Measurements from ENCODE around the gene RAB3C.
"Not testable (repeated sequence)": the region's sequence is repeated elsewhere in the genome, so short reads cannot be mapped to it uniquely, and the experiment has no call there.

The RAB3C gene

GRCh38 chr5:58582803-58583491 is at the start of gene RAB3C:
Gene RAB3C (plus strand): TSS chr5:58583075. CDS start chr5:58583209, 134 bp downstream.
- in situ Hi-C loops (cut with MboI; ENCODE audit: low sequenced_read_pairs): no loop called here

- in situ Hi-C loops (cut with MboI; ENCODE audit: low sequenced_read_pairs): not testable (repeated sequence)
These were observed 40.9 kb upstream of the RAB3C start for GRCh38 chr5:58541935-58542334.

- in situ Hi-C loops (cut with MboI; ENCODE audit: low sequenced_read_pairs): no loop called here
These were observed 40.2 kb upstream of the RAB3C start for GRCh38 chr5:58542709-58543108.

GRCh38 chr5:58543723-58544122 is 39.2 kb upstream of the RAB3C start:
- in situ Hi-C loops (cut with MboI; ENCODE audit: low sequenced_read_pairs): no loop called here

- in situ Hi-C loops (cut with MboI; ENCODE audit: low sequenced_read_pairs): no loop called here
These were observed 38.7 kb upstream of the RAB3C start for GRCh38 chr5:58544195-58544594.

- in situ Hi-C loops (cut with MboI; ENCODE audit: low sequenced_read_pairs): no loop called here
These were observed 37.9 kb upstream of the RAB3C start for GRCh38 chr5:58544926-58545325.

- in situ Hi-C loops (cut with MboI; ENCODE audit: low sequenced_read_pairs): no loop called here
These were observed 37.0 kb upstream of the RAB3C start for GRCh38 chr5:58545912-58546311.

GRCh38 chr5:58548068-58548467 is 34.8 kb upstream of the RAB3C start:
- in situ Hi-C loops (cut with MboI; ENCODE audit: low sequenced_read_pairs): no loop called here

GRCh38 chr5:58551492-58551891 is 31.4 kb upstream of the RAB3C start:
- in situ Hi-C loops (cut with MboI; ENCODE audit: low sequenced_read_pairs): no loop called here

- in situ Hi-C loops (cut with MboI; ENCODE audit: low sequenced_read_pairs): not testable (repeated sequence)
These were observed 25.1 kb upstream of the RAB3C start for GRCh38 chr5:58557665-58558338.

- in situ Hi-C loops (cut with MboI; ENCODE audit: low sequenced_read_pairs): not testable (repeated sequence)
These were observed 19.7 kb upstream of the RAB3C start for GRCh38 chr5:58563016-58563700.

GRCh38 chr5:58564043-58564832 is 18.6 kb upstream of the RAB3C start:
- in situ Hi-C loops (cut with MboI; ENCODE audit: low sequenced_read_pairs): not testable (repeated sequence)

- in situ Hi-C loops (cut with MboI; ENCODE audit: low sequenced_read_pairs): no loop called here
These were observed 17.8 kb upstream of the RAB3C start for GRCh38 chr5:58565033-58565432.

- in situ Hi-C loops (cut with MboI; ENCODE audit: low sequenced_read_pairs): no loop called here
These were observed 11.4 kb upstream of the RAB3C start for GRCh38 chr5:58571501-58571900.

GRCh38 chr5:58572973-58573372 is 9.9 kb upstream of the RAB3C start:
- in situ Hi-C loops (cut with MboI; ENCODE audit: low sequenced_read_pairs): not testable (repeated sequence)

- in situ Hi-C loops (cut with MboI; ENCODE audit: low sequenced_read_pairs): no loop called here
These were observed 3.1 kb upstream of the RAB3C start for GRCh38 chr5:58579781-58580180.

- in situ Hi-C loops (cut with MboI; ENCODE audit: low sequenced_read_pairs): no loop called here
These were observed 664 bp upstream of the RAB3C start for GRCh38 chr5:58582019-58582802.

- in situ Hi-C loops (cut with MboI; ENCODE audit: low sequenced_read_pairs): no loop called here
These were observed 13.1 kb downstream of the RAB3C start for GRCh38 chr5:58595952-58596351.

GRCh38 chr5:58598440-58598839 is 15.6 kb downstream of the RAB3C start:
- in situ Hi-C loops (cut with MboI; ENCODE audit: low sequenced_read_pairs): no loop called here

- in situ Hi-C loops (cut with MboI; ENCODE audit: low sequenced_read_pairs): no loop called here
These were observed 16.3 kb downstream of the RAB3C start for GRCh38 chr5:58599217-58599616.
